ENCODE results near the gene ATAD2B.
"Not testable (repeated sequence)": the region's sequence is repeated elsewhere in the genome, so short reads cannot be mapped to it uniquely, and the experiment has no call there.

The ATAD2B gene

GRCh38 chr2:23746141-23746863 lies 180.6 kb downstream of the ATAD2B start:
- no peak for DNase-seq (ENCODE audit: low spot score)

- peak; percentile 52 for DNase-seq (ENCODE audit: low spot score)
Measured at GRCh38 chr2:23745726-23746105, 181.2 kb downstream of the ATAD2B start.

DNA sequence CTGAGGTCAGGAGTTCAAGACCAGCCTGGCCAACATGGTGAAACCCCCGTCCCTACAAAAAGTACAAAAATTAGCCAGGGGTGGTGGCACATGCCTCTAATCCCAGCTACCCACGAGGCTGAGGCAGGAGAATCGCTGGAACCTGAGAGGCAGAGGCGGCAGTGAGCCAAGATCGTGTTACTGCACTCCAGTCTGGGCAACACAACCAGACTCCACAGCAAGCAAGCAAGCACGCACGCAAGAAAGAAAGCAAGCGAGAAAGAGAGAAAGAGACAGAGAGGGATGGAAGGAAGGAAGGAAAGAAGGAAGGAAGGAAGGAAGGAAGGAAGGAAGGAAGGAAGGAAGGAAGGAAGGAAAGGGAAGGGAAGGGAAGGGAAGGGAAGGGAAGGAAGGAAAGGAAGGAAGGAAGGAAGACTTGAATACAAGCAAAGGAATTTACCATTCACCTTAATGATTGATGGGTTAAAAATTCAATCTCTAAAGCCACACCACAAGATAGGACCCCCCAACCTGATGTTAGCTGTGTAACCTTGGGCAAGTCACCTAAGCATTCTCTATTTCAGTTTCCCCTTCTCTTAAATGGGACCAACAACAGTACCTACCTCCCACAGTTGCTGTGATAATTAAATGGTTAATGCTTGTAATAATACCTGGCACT lies 181.7 kb downstream of the ATAD2B start:
- DNase-seq (ENCODE audit: low spot score) = no peak

DNA sequence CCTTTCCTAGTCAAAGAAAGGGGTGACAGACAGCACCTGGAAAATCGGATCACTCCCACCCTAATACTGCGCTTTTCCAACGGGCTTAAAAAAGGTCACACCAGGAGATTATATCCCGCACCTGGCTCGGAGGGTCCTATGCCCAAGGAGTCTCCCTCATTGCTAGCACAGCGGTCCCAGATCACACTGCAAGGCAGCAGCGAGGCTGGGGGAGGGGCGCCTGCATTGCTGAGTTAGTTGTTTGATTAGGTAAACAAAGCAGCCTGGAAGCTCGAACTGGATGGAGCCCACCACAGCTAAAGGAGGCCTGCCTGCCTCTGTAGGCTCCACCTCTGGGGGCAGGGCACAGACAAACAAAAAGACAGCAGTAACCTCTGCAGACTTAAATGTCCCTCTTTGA lies 190.1 kb downstream of the ATAD2B start:
- not testable (repeated sequence) for DNase-seq (ENCODE audit: low spot score)

DNA sequence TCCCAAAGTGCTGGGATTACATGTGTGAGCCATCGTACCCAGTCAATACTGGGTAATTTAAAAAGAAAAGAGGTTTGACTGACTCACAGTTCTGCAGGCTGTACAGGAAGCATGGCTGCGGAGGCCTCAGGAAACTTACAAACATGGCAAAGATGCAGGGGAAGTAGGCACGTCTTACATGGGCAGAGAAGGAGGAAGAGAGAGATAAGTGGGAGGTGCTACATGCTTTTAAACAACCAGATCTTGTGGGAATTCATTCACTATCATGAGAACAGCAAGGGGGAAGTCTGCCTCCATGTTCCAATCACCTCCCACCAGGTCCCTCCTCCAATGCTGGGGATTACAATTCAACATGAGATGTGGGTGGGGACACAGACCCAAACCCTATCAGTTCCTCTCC lies 192.5 kb downstream of the ATAD2B start:
- DNase-seq (ENCODE audit: low spot score) = no peak

- not testable (repeated sequence) for DNase-seq (ENCODE audit: low spot score)
Measured at GRCh38 chr2:23723029-23723428, 203.9 kb downstream of the ATAD2B start.

DNA sequence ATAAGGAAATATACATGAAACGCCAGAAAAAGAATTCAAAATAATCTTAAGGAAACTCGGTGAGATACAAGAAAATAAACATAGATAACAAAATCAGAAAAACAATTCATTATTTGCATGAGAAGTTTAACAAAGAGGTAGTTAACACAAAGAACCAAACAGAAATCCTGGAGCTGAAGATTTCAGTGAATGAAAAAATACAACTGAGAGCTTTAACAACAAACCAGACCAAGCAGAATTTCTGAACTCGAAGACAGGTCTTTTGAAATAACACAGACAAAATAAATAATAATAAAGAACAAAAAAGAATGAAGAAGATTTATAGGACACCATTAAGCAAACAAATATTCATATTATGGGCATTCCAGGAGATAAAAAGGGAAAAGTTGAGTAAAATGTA lies 204.7 kb downstream of the ATAD2B start:
- no peak for DNase-seq (ENCODE audit: low spot score)

- no peak for DNase-seq (ENCODE audit: low spot score)
Measured at GRCh38 chr2:23721454-23721826, 205.5 kb downstream of the ATAD2B start.

DNA sequence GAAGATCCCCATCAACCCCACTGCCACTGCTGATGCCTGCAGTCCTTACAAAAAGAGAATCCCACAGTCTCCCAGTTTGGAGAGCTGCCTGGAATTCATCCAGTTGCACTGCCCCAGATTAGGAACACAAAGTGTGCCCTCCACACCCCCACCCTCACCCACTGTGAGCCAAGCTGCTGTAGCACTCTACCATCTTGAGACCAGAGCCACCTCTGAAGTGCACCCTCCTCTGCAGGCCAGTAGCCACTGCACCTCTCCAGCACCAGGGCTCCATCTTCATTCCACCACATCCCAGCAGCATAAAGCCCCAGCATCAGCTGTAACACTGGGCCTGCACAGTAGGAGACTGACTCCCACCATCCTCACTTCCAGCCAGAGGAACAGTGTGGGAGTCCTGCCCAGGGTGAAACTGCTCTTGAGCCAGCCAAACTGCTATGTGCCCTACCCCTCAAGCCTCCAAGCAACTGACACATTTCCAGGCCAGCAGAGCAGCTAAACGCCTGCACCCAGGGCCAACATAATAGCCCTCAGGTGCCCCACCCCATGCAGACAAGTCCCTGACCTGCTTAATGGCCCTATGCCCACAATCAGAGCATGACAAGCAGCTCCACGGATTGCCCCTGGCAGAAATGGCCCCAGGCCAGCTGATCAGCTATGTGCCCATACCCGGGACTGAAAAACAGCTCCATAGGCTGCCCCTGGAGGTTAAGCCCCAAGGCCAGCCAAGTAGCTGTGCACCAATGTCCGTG lies 206.0 kb downstream of the ATAD2B start:
- DNase-seq (ENCODE audit: low spot score) = no peak

DNA sequence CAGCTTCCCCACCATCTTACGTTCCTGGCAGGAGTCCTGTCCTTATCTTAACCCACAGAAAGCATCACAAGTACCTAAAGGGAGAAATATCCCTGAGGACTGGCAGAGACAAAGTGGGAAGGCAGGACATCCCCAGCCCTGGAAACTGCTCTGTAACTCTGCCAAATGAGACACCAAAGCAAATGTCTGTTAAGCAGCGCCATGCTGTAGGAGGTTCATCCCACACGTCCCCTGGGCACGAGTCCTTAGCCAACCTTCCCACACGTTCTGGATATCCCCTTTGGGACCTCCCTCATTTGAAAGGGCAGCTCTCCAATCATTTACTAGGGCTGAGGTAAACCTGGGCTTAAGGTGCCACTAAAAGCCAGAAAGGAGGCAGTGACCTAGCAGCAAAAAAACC lies 207.2 kb downstream of the ATAD2B start:
- no peak for DNase-seq (ENCODE audit: low spot score)

- no peak for DNase-seq (ENCODE audit: low spot score)
Measured at GRCh38 chr2:23718931-23719700, 207.8 kb downstream of the ATAD2B start.

GRCh38 chr2:23713351-23713750 lies 213.6 kb downstream of the ATAD2B start:
- no peak for DNase-seq (ENCODE audit: low spot score)

GRCh38 chr2:23712756-23713151 lies 214.2 kb downstream of the ATAD2B start:
- DNase-seq (ENCODE audit: low spot score) = no peak

DNA sequence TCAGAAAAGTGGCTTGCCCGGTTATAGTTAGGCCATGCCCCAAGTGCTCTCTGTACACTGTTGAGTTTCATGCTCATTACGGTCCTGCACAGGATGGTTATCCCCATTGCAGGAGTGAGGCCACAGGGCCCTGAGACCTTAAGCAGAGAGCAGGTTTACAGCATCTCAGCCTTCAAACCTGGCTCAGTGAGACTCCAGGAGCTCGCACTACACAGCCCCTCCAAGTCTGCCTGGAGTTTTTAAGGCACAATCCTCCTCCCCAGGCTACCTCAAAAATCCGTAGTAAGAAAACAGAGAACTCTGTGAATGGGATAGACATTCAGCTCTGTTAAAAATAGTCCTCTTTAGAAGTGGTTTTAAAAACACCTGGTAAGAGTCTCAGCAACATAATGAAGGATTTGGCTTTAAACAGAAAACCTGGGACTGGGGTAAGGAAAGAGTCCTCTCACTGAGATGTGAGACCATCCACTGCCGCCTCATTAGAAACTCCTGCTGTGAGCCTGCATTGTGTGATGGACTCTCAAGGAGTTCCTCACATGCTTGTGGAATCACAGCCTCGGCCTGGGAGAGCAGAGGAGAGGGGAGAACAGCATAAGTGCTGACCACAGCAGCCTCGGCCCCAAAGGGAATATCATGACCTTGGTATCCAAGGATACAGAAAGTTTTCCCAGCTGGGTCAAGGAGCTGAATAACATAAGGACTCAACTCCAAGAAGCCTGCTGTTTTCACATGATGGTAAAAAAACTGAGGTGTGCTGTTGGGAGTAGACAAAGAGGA lies 214.8 kb downstream of the ATAD2B start:
- no peak for DNase-seq (ENCODE audit: low spot score)

DNA sequence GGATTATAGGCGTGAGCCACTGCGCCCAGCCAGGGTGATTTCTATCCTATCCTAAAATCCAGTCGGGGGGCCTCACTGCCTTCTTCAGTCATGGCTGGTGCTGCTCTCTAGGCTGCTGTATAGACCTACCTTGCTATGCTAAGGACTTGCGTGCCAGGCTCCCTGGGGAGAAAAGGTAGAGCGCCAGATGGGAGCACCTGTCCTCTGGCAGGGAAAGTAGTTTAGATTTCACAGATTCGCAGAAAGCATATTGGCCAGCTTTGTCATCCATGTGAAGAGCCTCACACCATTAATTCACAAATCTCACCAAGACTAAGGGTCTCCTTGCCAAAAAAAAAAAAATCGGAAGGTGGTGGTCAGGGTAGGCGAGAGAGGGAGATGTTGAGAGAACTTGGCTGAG lies 217.6 kb downstream of the ATAD2B start:
- no peak for DNase-seq (ENCODE audit: low spot score)

GRCh38 chr2:23708771-23709170 lies 218.2 kb downstream of the ATAD2B start:
- DNase-seq (ENCODE audit: low spot score) = no peak

- DNase-seq (ENCODE audit: low spot score) = no peak
Measured at GRCh38 chr2:23707096-23707495, 219.8 kb downstream of the ATAD2B start.

- no peak for DNase-seq (ENCODE audit: low spot score)
Measured at GRCh38 chr2:23706613-23707078, 220.3 kb downstream of the ATAD2B start.

DNA sequence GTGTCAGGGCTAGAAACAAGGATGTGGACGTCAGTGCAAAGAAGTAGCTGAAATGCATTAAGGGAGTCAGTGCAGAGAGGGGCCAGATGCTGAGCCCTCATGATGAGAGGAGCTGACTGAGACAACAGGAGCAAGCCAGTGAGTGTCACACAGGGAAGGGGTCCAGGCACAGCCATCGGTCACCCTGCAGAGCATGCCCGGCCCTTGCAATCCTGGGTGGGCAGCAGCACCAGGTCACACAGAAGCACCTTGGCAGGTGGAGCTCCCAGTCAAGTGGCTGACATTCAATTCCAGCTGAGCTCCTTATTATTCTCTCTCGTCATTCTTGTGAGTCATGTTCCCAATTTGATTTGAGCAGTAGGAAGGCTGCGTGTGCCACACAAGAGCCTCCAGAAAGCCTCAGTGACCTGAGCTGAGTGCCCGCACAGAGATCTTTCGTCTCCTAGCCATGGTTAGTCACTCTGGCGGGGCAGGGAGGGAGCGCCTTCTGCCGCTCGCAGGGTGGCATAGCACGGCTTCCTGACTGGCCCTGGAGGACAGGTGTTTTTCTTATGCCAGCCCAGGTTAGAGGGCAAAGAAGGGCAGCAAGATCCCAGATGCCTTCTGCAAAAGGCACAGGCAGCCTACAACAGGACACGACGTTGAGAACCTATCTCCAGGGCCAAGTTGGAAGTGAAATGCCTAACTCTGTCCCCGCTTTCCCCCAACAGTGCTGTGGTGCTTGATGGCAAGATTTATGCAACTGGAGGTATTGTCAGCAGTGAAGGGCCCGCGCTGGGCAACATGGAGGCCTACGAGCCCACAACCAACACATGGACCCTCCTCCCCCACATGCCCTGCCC lies 220.9 kb downstream of the ATAD2B start:
- no peak for DNase-seq (ENCODE audit: low spot score)

GRCh38 chr2:23703583-23704385 lies 223.1 kb downstream of the ATAD2B start:
- DNase-seq (ENCODE audit: low spot score) = no peak
